NCI-H524 treated with DMSO at 0.1 percent for 48 hours (cell line): ENCODE results near the gene VGLL1.

Experiments
- DNase-seq: peaks from one replicate; lab custom pipeline; 2025; lab: John Stamatoyannopoulos, UW

Gene VGLL1

GRCh38 chrX:136531951-136532350 is at the start of gene VGLL1:
Gene VGLL1 (plus strand): TSS chrX:136532215. CDS start chrX:136536021, 3,806 bp downstream.
- DNase-seq = no peak

- no peak for DNase-seq
Observed at GRCh38 chrX:136487647-136488046, 44.4 kb upstream of the VGLL1 start, which contains the start of gene BRS3. Gene BRS3 (plus strand): TSS chrX:136487947. CDS start chrX:136488115, 168 bp downstream.

GRCh38 chrX:136488706-136489105 is 43.3 kb upstream of the VGLL1 start:
- DNase-seq = no peak

GRCh38 chrX:136491832-136492231 is 40.2 kb upstream of the VGLL1 start:
- DNase-seq = no peak

GRCh38 chrX:136493011-136493410 is 39.0 kb upstream of the VGLL1 start:
- no peak for DNase-seq

GRCh38 chrX:136495043-136495442 is 37.0 kb upstream of the VGLL1 start:
- DNase-seq = no peak

GRCh38 chrX:136496186-136496763 is 35.7 kb upstream of the VGLL1 start:
- DNase-seq = no peak

GRCh38 chrX:136496764-136497555 is 35.1 kb upstream of the VGLL1 start:
- DNase-seq = peak; percentile 40

- no peak for DNase-seq
Observed at GRCh38 chrX:136497556-136498052, 34.4 kb upstream of the VGLL1 start, which contains the start of gene HTATSF1. Gene HTATSF1 (plus strand): TSS chrX:136497592. CDS start chrX:136497685, 93 bp downstream.

GRCh38 chrX:136519069-136519468 is 12.9 kb upstream of the VGLL1 start:
- no peak for DNase-seq

- DNase-seq = no peak
Observed at GRCh38 chrX:136523770-136524169, 8.2 kb upstream of the VGLL1 start.

GRCh38 chrX:136525738-136526606 is 6.0 kb upstream of the VGLL1 start:
- DNase-seq = no peak

- no peak for DNase-seq
Observed at GRCh38 chrX:136528645-136529315, 3.2 kb upstream of the VGLL1 start.

GRCh38 chrX:136529795-136530194 is 2.2 kb upstream of the VGLL1 start:
- no peak for DNase-seq

GRCh38 chrX:136534131-136534530 is 2.1 kb downstream of the VGLL1 start:
- DNase-seq = no peak

- no peak for DNase-seq
Observed at GRCh38 chrX:136538811-136539210, 6.8 kb downstream of the VGLL1 start.

- no peak for DNase-seq
Observed at GRCh38 chrX:136540226-136540625, 8.2 kb downstream of the VGLL1 start.

GRCh38 chrX:136541294-136541693 is 9.3 kb downstream of the VGLL1 start:
- no peak for DNase-seq

- DNase-seq = no peak
Observed at GRCh38 chrX:136542281-136542680, 10.3 kb downstream of the VGLL1 start.

- no peak for DNase-seq
Observed at GRCh38 chrX:136546371-136546781, 14.4 kb downstream of the VGLL1 start.

GRCh38 chrX:136549226-136549625 is 17.2 kb downstream of the VGLL1 start:
- no peak for DNase-seq

- no peak for DNase-seq
Observed at GRCh38 chrX:136551410-136551809, 19.4 kb downstream of the VGLL1 start.
